K562 (cell line): ENCODE data around the gene KRT5.

Source experiments
- E2F3 ChIP-seq: fragments of 250-450 bp; sonication (Bioruptor Pico); IDR thresholded peaks from 2 replicates; pipeline ENCODE4 v1.4.0; 2020; ENCODE audit warnings: mild to moderate bottlenecking
- E2F8 ChIP-seq: fragments of 450-650 bp; IDR thresholded peaks from 2 replicates; pipeline ENCODE4 v1.7.1; 2018; ENCODE audit warnings: mild to moderate bottlenecking, low read depth; ENCODE audit not compliant: partially characterized antibody
- HDAC6 ChIP-seq: IDR thresholded peaks from 2 replicates; pipeline ENCODE4 v1.6.1; 2012; ENCODE audit warnings: low read depth, mild to moderate bottlenecking, control low read depth, inconsistent platforms, low read length, moderate library complexity
- KLF16 ChIP-seq: IDR thresholded peaks from 2 replicates; pipeline ENCODE4 v1.6.1; 2016; ENCODE audit warnings: antibody characterized with exemption
- MEIS2 ChIP-seq: fragments of 450-650 bp; IDR thresholded peaks from 2 replicates; pipeline ENCODE4 v1.6.1; 2014; ENCODE audit warnings: mild to moderate bottlenecking; ENCODE audit not compliant: partially characterized antibody
- NRF1 ChIP-seq, 2 experiments: fragments of 450-650 bp; IDR thresholded peaks in 1 of 2; conservative IDR thresholded peaks in 1 of 2; 2 replicates each; pipeline ENCODE4 v1.6.1; 2014; ENCODE audit warnings: mild to moderate bottlenecking in 2 of 2
- SMAD3 ChIP-seq: fragments of 450-650 bp; formaldehyde crosslinking; conservative IDR thresholded peaks from 2 replicates; pipeline ENCODE4 v1.4.0; 2020; ENCODE audit warnings: mild to moderate bottlenecking
- SP1 ChIP-seq: sonication (generic); formaldehyde crosslinking; IDR thresholded peaks from 2 replicates; pipeline ENCODE4 v1.8.1; 2022; ENCODE audit warnings: mild to moderate bottlenecking, missing genetic modification reagents
- THAP12 ChIP-seq: fragments of 250-450 bp; sonication (Bioruptor Pico); IDR thresholded peaks from 2 replicates; pipeline ENCODE4 v1.9.0; 2021; ENCODE audit warnings: mild to moderate bottlenecking, inconsistent platforms
- TSHZ1 ChIP-seq: fragments of 250-450 bp; sonication (Bioruptor Pico); IDR thresholded peaks from 2 replicates; pipeline ENCODE4 v1.4.0; 2020; ENCODE audit warnings: mild to moderate bottlenecking, moderate library complexity
- USF2 ChIP-seq: sonication (generic); formaldehyde crosslinking; IDR thresholded peaks from 2 replicates; pipeline ENCODE4 v1.5.0; 2020; ENCODE audit warnings: missing genetic modification reagents
- VEZF1 ChIP-seq: fragments of 200-800 bp; sonication (Bioruptor generic); IDR thresholded peaks from 2 replicates; pipeline ENCODE4 v1.6.1; 2017; ENCODE audit warnings: missing genetic modification characterization, missing compliant biosample characterization
- ZFP36 ChIP-seq: fragments of 150-350 bp; IDR thresholded peaks from 2 replicates; pipeline ENCODE4 v1.6.1; 2018; ENCODE audit warnings: low read length, low read depth; ENCODE audit not compliant: partially characterized antibody

- TF ChIP-seq E2F3 (CRISPR knock-in tag) (no peak), THAP12 (no peak), VEZF1 (CRISPR knock-in tag) (no peak), USF2 (CRISPR knock-in tag) (no peak), SMAD3 (CRISPR knock-in tag) (no peak), TSHZ1 (CRISPR knock-in tag) (no peak), MEIS2 (no peak), E2F8 (no peak), SP1 (CRISPR knock-in tag) (no peak), HDAC6 (no peak), NRF1 (conservative IDR thresholded peaks at IDR 0.05 in 1 of 2, IDR thresholded peaks at IDR 0.05 in 1 of 2) (no peak), KLF16 (no peak), ZFP36 (no peak)
Observed at GRCh38 chr12:52488736-52489135, 31.5 kb downstream of the KRT5 start.
